Bronchus fibroblast of lung (primary cell): Measurements from ENCODE around the gene APPL1. TPM values are rescaled to one million over a fixed set of nuclear protein-coding genes. Genes with fewer than 3 reads are reported as not detected.

ENCODE experiments used
- total RNA-seq: library from RNA; depleted of rRNA; stranded (reverse); fragments of >200 nt; gene quantifications from 2 replicates; pipeline ENCODE4 v1.2.3, GENCODE V29; 2015

Gene APPL1, protein sequence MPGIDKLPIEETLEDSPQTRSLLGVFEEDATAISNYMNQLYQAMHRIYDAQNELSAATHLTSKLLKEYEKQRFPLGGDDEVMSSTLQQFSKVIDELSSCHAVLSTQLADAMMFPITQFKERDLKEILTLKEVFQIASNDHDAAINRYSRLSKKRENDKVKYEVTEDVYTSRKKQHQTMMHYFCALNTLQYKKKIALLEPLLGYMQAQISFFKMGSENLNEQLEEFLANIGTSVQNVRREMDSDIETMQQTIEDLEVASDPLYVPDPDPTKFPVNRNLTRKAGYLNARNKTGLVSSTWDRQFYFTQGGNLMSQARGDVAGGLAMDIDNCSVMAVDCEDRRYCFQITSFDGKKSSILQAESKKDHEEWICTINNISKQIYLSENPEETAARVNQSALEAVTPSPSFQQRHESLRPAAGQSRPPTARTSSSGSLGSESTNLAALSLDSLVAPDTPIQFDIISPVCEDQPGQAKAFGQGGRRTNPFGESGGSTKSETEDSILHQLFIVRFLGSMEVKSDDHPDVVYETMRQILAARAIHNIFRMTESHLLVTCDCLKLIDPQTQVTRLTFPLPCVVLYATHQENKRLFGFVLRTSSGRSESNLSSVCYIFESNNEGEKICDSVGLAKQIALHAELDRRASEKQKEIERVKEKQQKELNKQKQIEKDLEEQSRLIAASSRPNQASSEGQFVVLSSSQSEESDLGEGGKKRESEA
- 21.1 and 23.4 TPM in 2 replicates for total RNA-seq

GRCh38 chr3:57227204-57227929, at the start of gene APPL1:
TSS of gene APPL1 (plus strand) at chr3:57227729. CDS start at chr3:57227884, 155 bp downstream.

DNA sequence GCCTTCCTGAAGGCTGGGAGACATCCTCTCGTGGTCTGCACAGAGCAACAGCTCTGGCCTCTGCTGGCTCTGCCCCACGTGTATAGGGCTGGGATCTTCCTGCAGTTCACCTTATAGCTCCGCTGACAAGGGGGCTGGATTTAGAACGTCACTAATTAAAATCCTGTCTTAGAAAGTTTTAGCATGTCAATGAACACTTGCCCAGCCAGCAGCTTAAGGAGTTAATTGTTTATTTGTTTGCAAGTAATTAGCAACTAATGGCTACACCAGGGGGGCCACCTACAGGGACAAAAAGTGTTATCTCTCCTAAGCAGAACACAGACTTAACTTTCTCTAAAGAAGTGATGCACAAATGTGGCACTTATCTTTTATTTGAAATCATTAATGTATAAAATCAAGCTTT, 27.6 kb upstream of the APPL1 start, which contains the start of gene HESX1:
HESX1 (minus strand) TSS at position 84 of the 403 bp plus-strand sequence; CDS start at position 24, 60 bp downstream.

DNA sequence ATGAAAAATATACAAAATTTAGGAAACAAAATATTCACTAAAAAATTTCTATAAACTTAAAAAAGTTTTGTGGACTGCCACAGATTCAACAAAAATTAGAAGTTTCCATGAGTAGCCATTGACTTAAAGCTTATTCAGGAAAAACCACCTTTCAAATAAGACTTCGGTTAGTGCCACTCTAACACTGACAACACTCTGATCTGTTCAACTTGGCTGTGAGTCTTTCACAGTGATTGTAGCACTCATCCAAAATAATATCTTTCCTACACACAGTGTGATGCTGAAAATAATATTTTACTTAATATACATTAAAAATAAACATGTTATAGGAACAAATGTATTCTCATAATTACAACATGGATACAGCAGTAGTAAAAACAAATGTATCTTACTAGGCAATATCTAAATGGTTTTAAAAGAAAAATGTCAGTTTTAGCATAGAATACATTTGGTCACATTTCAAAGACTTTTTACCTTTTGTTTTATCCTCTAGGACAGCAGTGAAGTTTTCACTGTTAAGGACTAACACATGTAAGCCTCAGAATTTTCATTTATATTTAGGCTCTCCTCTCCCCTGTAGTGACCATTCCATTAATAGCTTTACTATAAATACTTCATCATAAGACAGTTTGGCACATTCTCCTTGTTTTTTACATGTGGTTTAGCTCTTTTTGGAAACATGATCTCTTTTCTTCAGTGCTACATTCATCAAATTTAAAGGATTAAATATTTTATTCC, 64.8 kb downstream of the APPL1 start, which contains the start of gene ASB14:
ASB14 (minus strand) TSS at position 527 of the 738 bp plus-strand sequence. CDS start 652 bp downstream, outside the sequence.

Other genes starting within 250 kb of the APPL1 start
- under 0.01 and 0.15 TPM in 2 replicates for gene SPATA12, start 167.1 kb upstream of the APPL1 start, total RNA-seq
- gene IL17RD, start 62.4 kb upstream of the APPL1 start, total RNA-seq, result 1.6 and 2.0 TPM in 2 replicates
- 0.30 and 1.0 TPM in 2 replicates for gene HESX1, start 27.8 kb upstream of the APPL1 start, total RNA-seq
- gene ASB14, start 65.0 kb downstream of the APPL1 start, total RNA-seq, result not detected in 2 replicates